Right kidney (tissue), 1 donor: ENCODE measurements around the gene PACS1.
A peak's percentile ranks its signal among the peaks of the same experiment; 100 is the strongest.
"Not testable (repeated sequence)": the region's sequence is repeated elsewhere in the genome, so short reads cannot be mapped to it uniquely, and the experiment has no call there.

Experiments
- DNase-seq: peaks from one replicate; pipeline ENCODE4 v3.0.0-alpha.2; 2016

The PACS1 gene

GRCh38 chr11:66276619-66277018 lies 206.5 kb downstream of the PACS1 start:
- not testable (repeated sequence) for DNase-seq

- not testable (repeated sequence) for DNase-seq
Observed at GRCh38 chr11:66277064-66277463, 207.0 kb downstream of the PACS1 start.

GRCh38 chr11:66277471-66278362 lies 207.6 kb downstream of the PACS1 start, which contains the start of gene CNIH2:
CNIH2 (plus strand) TSS chr11:66278175; CDS start chr11:66278457, 282 bp downstream.
- peak; percentile 55 for DNase-seq

GRCh38 chr11:66278363-66279091 lies 208.5 kb downstream of the PACS1 start:
- DNase-seq: no peak

GRCh38 chr11:66279092-66279734 lies 209.1 kb downstream of the PACS1 start:
- no peak for DNase-seq

GRCh38 chr11:66280428-66280827 lies 210.4 kb downstream of the PACS1 start:
- no peak for DNase-seq

GRCh38 chr11:66281001-66281400 lies 210.9 kb downstream of the PACS1 start:
- DNase-seq: no peak

- no peak for DNase-seq
Observed at GRCh38 chr11:66281776-66282467, 211.8 kb downstream of the PACS1 start.

- peak; percentile 82 for DNase-seq
Observed at GRCh38 chr11:66282468-66283455, 212.7 kb downstream of the PACS1 start.

GRCh38 chr11:66283461-66284105 lies 213.5 kb downstream of the PACS1 start:
- no peak for DNase-seq

- DNase-seq: no peak
Observed at GRCh38 chr11:66284526-66285078, 214.5 kb downstream of the PACS1 start.

- DNase-seq: no peak
Observed at GRCh38 chr11:66285250-66285947, 215.3 kb downstream of the PACS1 start.

- DNase-seq: no peak
Observed at GRCh38 chr11:66286699-66287098, 216.6 kb downstream of the PACS1 start.

- DNase-seq: no peak
Observed at GRCh38 chr11:66287211-66287888, 217.3 kb downstream of the PACS1 start.

- DNase-seq: no peak
Observed at GRCh38 chr11:66287889-66288670, 218.0 kb downstream of the PACS1 start.

GRCh38 chr11:66288671-66289547 lies 218.8 kb downstream of the PACS1 start, which contains the start of gene YIF1A:
YIF1A (minus strand) TSS chr11:66289143; CDS start chr11:66288985, 158 bp downstream.
- peak; percentile 95 for DNase-seq
